IPS-18c (cell line): ENCODE measurements around the gene PRLR.

Experiments
- H3K4me3 ChIP-seq: 2 replicates; pipeline ENCODE4 v1.7.0; 2013; ENCODE audit warnings: low read depth, mild to moderate bottlenecking, low read length, moderate library complexity; ENCODE audit not compliant: insufficient read depth
- H3K9me3 ChIP-seq: one replicate; pipeline ENCODE4 v1.6.1; 2013; ENCODE audit warnings: mild to moderate bottlenecking, low read length, moderate library complexity; ENCODE audit not compliant: control insufficient read depth, insufficient read depth

The PRLR gene

GRCh38 chr5:35183556-35183955 is 46.7 kb downstream of the PRLR start:
- Histone ChIP-seq H3K9me3 (no peaks in the 10 kb centered on the region), H3K4me3 (no peak overlapping the region)

GRCh38 chr5:35182910-35183535 is 47.3 kb downstream of the PRLR start:
- Histone ChIP-seq H3K4me3 (no peak overlapping the region), H3K9me3 (no peaks in the 10 kb centered on the region)

DNA sequence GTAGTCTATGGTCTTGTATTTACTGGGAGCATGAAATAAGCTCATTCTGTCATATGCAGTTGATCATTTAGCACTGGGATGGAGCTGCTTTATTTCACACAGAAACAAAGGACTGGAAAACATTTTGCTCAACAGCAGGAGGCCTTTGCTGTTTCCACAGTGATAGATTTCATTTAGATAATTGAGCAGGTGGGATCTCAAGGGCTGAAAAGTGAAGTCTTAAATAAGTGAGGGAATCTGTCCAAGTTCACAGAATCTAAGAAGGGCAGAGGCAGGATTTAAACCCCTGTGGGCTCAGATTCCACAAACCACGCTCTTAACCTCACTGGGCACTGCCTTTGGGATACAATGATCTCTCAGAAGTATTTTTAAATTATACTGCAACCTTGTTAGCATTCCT is 47.8 kb downstream of the PRLR start:
- no peaks in the 10 kb centered on the region for H3K9me3 ChIP-seq
- no peak overlapping the region for H3K4me3 ChIP-seq

DNA sequence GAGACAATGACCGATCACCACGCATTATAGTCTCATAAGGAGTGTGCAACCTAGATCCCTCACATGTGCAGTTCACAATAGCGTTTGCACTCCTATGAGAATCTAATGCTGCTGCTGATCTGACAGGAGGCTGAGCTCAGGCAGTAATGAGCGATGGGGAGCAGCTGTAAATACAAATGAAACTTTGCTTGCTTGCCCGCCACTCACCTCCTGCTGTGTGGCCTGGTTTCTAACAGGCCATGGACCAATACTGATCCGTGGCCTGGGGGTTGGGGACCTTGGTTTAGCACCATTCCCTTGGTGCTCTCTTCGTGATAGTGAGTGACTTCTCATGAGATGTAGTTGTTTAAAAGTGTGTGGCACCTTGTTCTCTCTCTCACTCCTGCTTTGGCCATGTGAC is 50.2 kb downstream of the PRLR start:
- Histone ChIP-seq H3K9me3 (no peaks in the 10 kb centered on the region), H3K4me3 (no peak overlapping the region)

DNA sequence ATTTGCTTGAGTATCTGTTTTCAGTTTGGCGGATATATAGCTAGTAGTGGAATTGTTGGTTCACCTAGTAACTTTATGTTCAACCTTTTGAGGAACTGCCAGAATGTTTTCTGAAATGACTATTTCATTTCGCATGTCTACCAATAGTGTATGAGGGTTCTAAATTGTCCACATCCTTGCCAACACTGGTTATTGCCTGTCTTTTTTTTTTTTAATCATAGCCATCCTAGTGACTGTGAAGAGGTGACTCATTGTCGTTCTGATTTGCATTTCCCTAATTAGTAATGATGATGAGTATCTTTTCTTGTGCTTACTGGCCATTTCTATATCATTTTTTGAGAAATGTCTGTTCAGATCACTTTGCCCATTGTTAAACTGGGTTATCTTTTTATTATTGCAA is 52.5 kb downstream of the PRLR start:
- Histone ChIP-seq H3K4me3 (no peak overlapping the region), H3K9me3 (peaks cover 3% of the 10 kb centered on the region)

GRCh38 chr5:35172533-35172932 is 57.8 kb downstream of the PRLR start:
- Histone ChIP-seq H3K4me3 (no peak overlapping the region), H3K9me3 (peaks cover 3% of the 10 kb centered on the region)

GRCh38 chr5:35171991-35172390 is 58.3 kb downstream of the PRLR start:
- H3K9me3 ChIP-seq = peaks cover 3% of the 10 kb centered on the region
- no peak overlapping the region for H3K4me3 ChIP-seq

GRCh38 chr5:35171078-35171477 is 59.2 kb downstream of the PRLR start:
- Histone ChIP-seq H3K4me3 (no peak overlapping the region), H3K9me3 (peaks cover 3% of the 10 kb centered on the region)

- Histone ChIP-seq H3K9me3 (no peaks in the 10 kb centered on the region), H3K4me3 (no peak overlapping the region)
Measured at GRCh38 chr5:35166043-35166442, 64.2 kb downstream of the PRLR start.

GRCh38 chr5:35164860-35165542 is 65.3 kb downstream of the PRLR start:
- no peaks in the 10 kb centered on the region for H3K9me3 ChIP-seq

DNA sequence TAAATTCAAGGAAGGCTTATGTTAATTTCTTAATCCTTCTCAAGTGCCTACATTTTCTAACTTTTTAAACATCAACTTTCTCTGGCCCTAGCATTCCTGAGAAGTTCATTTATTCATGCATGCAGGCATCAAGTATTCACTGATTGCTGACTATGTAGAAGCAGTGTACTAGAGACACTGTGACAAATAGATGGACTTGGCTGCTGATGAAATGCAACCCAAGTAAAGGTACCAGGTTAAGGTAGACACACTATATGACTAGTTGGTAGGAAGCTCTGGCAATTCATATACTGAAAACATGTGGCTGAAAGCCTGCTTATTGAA is 66.6 kb downstream of the PRLR start:
- no peaks in the 10 kb centered on the region for H3K9me3 ChIP-seq
- no peak overlapping the region for H3K4me3 ChIP-seq

More at GRCh38 chr5:35164860-35165542, 65.3 kb downstream of the PRLR start:
- no peak overlapping the region for H3K4me3 ChIP-seq

DNA sequence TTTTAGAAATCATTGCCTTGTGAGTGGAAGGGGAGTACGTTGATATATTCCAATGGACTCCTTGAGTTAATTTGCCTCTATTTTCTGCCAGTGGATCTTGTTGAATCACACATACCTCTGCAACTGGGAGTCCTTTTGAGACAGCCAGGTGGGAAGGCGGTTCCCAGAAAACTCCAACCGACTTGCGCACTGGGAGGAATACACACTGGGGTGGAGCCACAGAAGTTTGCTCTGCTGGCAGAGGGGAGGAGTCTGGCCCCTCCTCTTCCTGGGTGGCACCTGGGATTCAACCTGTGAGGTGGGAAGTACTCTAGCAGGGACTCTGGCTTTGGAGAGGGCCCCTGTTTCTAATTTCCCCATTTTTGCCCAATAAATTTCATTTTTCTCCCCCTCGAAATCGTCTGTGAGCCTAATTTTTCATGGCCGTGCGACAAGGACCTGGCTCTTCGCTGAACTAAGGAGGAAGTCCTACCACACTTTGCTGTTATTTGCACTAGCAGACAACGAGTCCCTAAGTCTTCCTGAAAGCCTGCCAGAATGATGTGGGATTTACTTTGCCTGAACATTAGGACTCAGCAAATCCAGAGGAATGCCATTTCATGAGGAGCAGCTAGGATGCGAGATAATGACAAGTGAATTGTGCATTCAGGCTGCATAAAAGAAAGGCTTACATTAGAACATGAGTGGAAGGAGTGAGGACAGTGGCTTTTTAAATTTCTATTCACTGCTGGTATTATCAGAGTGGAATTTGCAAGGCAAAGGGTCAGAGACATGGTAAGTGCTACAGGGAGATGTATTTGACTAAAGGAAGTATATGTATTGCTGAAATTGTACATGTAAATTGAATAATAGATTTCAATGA is 67.2 kb downstream of the PRLR start:
- Histone ChIP-seq H3K9me3 (no peaks in the 10 kb centered on the region), H3K4me3 (no peak overlapping the region)

GRCh38 chr5:35161652-35162273 is 68.5 kb downstream of the PRLR start:
- no peak overlapping the region for H3K4me3 ChIP-seq

DNA sequence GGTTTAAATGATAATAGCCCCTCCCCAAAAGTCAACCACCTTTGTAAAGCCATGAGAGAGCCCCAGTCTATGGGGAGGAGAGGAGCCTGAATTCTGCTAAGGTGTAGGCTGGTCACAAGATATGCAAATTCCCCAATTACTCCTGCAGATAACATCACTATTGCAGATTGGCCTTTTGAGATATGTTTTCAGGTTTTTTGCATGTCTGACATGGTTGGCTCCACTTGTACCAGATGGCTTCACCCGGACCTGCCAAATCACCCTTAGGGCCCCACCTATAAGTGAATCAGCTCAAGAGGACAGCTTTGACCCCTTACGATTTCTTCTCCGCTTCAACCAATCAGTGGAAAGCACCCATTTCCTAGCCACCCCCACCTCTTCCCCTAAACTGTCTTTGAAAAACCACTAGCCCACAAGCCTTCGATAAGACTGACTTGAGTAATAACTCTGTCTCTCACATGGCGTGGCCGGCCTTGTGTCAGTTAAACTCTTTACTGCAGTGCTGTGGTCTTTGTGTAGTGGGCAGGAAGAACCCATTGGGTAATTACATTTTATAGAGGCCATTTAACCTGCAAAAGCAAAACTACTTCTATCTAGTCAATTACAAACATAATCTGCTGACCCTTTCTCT is 69.7 kb downstream of the PRLR start:
- H3K4me3 ChIP-seq = no peak overlapping the region
- no peaks in the 10 kb centered on the region for H3K9me3 ChIP-seq

More at GRCh38 chr5:35161652-35162273, 68.5 kb downstream of the PRLR start:
- H3K9me3 ChIP-seq = no peaks in the 10 kb centered on the region

DNA sequence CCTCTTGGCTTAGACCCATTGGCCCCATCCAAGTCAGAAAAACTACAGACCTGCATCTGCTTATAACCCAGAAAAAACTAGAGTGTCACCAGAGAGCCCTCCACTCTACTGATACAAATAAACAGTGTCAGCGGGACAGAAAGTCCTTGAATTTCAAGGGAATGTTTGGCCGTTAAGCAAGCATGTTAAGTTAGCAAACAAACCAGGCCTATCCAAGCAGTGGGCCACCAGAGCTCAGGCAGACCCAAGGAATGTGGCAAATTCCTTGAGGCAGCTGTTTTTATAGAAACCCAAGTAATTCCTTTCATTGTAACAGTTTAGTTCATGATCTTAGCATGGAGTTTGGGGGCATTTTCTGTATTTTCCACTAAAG is 70.9 kb downstream of the PRLR start:
- Histone ChIP-seq H3K4me3 (no peak overlapping the region), H3K9me3 (no peaks in the 10 kb centered on the region)

- no peaks in the 10 kb centered on the region for H3K9me3 ChIP-seq
- H3K4me3 ChIP-seq = no peak overlapping the region
Measured at GRCh38 chr5:35158622-35159369, 71.5 kb downstream of the PRLR start.

- H3K9me3 ChIP-seq = no peaks in the 10 kb centered on the region
Measured at GRCh38 chr5:35158204-35158603, 72.1 kb downstream of the PRLR start.

More at GRCh38 chr5:35158204-35158603, 72.1 kb downstream of the PRLR start:
- no peak overlapping the region for H3K4me3 ChIP-seq
